HEK293 (cell line): ENCODE measurements around the gene RSRP1.

ENCODE experiments used
- CTCF ChIA-PET: fragments of 350-600 bp; formaldehyde crosslinking; extraction: SDS; loops from one replicate; lab custom pipeline; 2021; ENCODE audit warnings: antibody characterized with exemption; lab: Yijun Ruan, JAX
- POLR2A ChIA-PET: fragments of 300-600 bp; formaldehyde crosslinking; extraction: SDS; loops from one replicate; lab custom pipeline; 2020; ENCODE audit warnings: antibody characterized with exemption, inconsistent platforms; lab: Yijun Ruan, JAX
- H3K27ac ChIP-seq: fragments of 200-500 bp; sonication (Bioruptor generic); 2 replicates; pipeline ENCODE4 v1.5.1; 2014; ENCODE audit warnings: low read depth, low read length, control low read depth, inconsistent platforms; ENCODE audit errors: extremely low read depth
- H3K36me3 ChIP-seq, 2 experiments: fragments of 200-500 bp in 1 of 2; sonication (Bioruptor generic) in 1 of 2; 1 replicate in 1 of 2; 2 replicates in 1 of 2; pipeline ENCODE4 v1.5.1; 2014 to 2017; ENCODE audit warnings: inconsistent platforms in 2 of 2, low read length in 2 of 2; ENCODE audit not compliant: control insufficient read depth in 2 of 2, insufficient read depth in 1 of 2
- H3K4me1 ChIP-seq: fragments of 200-500 bp; sonication (Bioruptor generic); 2 replicates; pipeline ENCODE4 v1.5.1; 2014; ENCODE audit warnings: mild to moderate bottlenecking, low read length, inconsistent platforms; ENCODE audit not compliant: control insufficient read depth, insufficient read depth
- H3K4me3 ChIP-seq: 2 replicates; pipeline ENCODE4 v1.5.1; 2011; ENCODE audit warnings: low read depth, mild to moderate bottlenecking, control low read depth, low read length, moderate library complexity
- H3K9me3 ChIP-seq: fragments of 200-500 bp; sonication (Bioruptor generic); 2 replicates; pipeline ENCODE4 v1.5.1; 2014; ENCODE audit warnings: low read depth, low read length, inconsistent platforms; ENCODE audit not compliant: control insufficient read depth, insufficient read depth
- PRDM1 ChIP-seq: fragments of 450-650 bp; formaldehyde crosslinking; IDR thresholded peaks from 2 replicates; pipeline ENCODE4; 2016; ENCODE audit warnings: missing biosample characterization, missing genetic modification characterization
- SP3 ChIP-seq: fragments of 450-650 bp; formaldehyde crosslinking; IDR thresholded peaks from 2 replicates; pipeline ENCODE4 v1.5.1; 2016; ENCODE audit warnings: missing biosample characterization, missing genetic modification characterization
- YY1 ChIP-seq: fragments of 450-650 bp; formaldehyde crosslinking; IDR thresholded peaks from 2 replicates; pipeline ENCODE4 v1.5.1; 2018; ENCODE audit warnings: missing biosample characterization, missing genetic modification characterization
- YY2 ChIP-seq: fragments of 450-650 bp; formaldehyde crosslinking; IDR thresholded peaks from 2 replicates; pipeline ENCODE4 v1.5.1; 2016; ENCODE audit warnings: missing biosample characterization, missing genetic modification characterization
- ZBTB20 ChIP-seq: fragments of 450-650 bp; formaldehyde crosslinking; IDR thresholded peaks from 2 replicates; pipeline ENCODE4 v1.5.1; 2016; ENCODE audit warnings: missing biosample characterization, missing genetic modification characterization
- ZBTB21 ChIP-seq: fragments of 450-650 bp; formaldehyde crosslinking; IDR thresholded peaks from 2 replicates; pipeline ENCODE4 v1.5.1; 2017; ENCODE audit warnings: missing biosample characterization, missing genetic modification characterization
- ZNF157 ChIP-seq: fragments of 450-650 bp; formaldehyde crosslinking; IDR thresholded peaks from 2 replicates; pipeline ENCODE4 v1.5.1; 2016; ENCODE audit warnings: missing biosample characterization, missing genetic modification characterization
- ZNF202 ChIP-seq: fragments of 450-650 bp; formaldehyde crosslinking; IDR thresholded peaks from 2 replicates; pipeline ENCODE4 v1.5.1; 2016; ENCODE audit warnings: missing biosample characterization, missing genetic modification characterization, borderline replicate concordance
- ZNF544 ChIP-seq: fragments of 450-650 bp; formaldehyde crosslinking; IDR thresholded peaks from 2 replicates; pipeline ENCODE4 v1.5.0; 2017; ENCODE audit warnings: missing biosample characterization, missing genetic modification characterization
- ZNF660 ChIP-seq: fragments of 450-650 bp; IDR thresholded peaks from 2 replicates; pipeline ENCODE4 v1.5.1; 2018; ENCODE audit warnings: missing biosample characterization, mild to moderate bottlenecking, missing genetic modification characterization
- ZNF785 ChIP-seq: fragments of 450-650 bp; formaldehyde crosslinking; IDR thresholded peaks from 2 replicates; pipeline ENCODE4 v1.5.1; 2016; ENCODE audit warnings: missing biosample characterization, missing genetic modification characterization
- ZSCAN23 ChIP-seq: fragments of 450-650 bp; formaldehyde crosslinking; IDR thresholded peaks from 2 replicates; pipeline ENCODE4 v1.5.1; 2016; ENCODE audit warnings: missing biosample characterization, missing genetic modification characterization
- TF ChIP-seq, protein P1 (sequence below): fragments of 450-650 bp; formaldehyde crosslinking; conservative IDR thresholded peaks from 2 replicates; pipeline ENCODE4 v1.5.1; 2016; ENCODE audit warnings: low read depth, missing biosample characterization, missing genetic modification characterization
- TF ChIP-seq, protein P2 (sequence below): fragments of 450-650 bp; formaldehyde crosslinking; optimal IDR thresholded peaks from 2 replicates; pipeline ENCODE3; 2016; ENCODE audit warnings: missing biosample characterization, mild to moderate bottlenecking, missing genetic modification characterization
- TF ChIP-seq, protein P3 (sequence below): fragments of 450-650 bp; formaldehyde crosslinking; IDR thresholded peaks from 2 replicates; pipeline ENCODE4 v1.5.1; 2016; ENCODE audit warnings: missing biosample characterization, missing genetic modification characterization
- TF ChIP-seq, protein P4 (sequence below): fragments of 450-650 bp; formaldehyde crosslinking; IDR thresholded peaks from 2 replicates; pipeline ENCODE4 v1.5.1; 2017; ENCODE audit warnings: missing biosample characterization, missing genetic modification characterization
- TF ChIP-seq, protein P5 (sequence below): fragments of 450-650 bp; formaldehyde crosslinking; IDR thresholded peaks from 2 replicates; pipeline ENCODE4 v1.5.1; 2016; ENCODE audit warnings: missing biosample characterization, missing genetic modification characterization

RSRP1 gene

DNA sequence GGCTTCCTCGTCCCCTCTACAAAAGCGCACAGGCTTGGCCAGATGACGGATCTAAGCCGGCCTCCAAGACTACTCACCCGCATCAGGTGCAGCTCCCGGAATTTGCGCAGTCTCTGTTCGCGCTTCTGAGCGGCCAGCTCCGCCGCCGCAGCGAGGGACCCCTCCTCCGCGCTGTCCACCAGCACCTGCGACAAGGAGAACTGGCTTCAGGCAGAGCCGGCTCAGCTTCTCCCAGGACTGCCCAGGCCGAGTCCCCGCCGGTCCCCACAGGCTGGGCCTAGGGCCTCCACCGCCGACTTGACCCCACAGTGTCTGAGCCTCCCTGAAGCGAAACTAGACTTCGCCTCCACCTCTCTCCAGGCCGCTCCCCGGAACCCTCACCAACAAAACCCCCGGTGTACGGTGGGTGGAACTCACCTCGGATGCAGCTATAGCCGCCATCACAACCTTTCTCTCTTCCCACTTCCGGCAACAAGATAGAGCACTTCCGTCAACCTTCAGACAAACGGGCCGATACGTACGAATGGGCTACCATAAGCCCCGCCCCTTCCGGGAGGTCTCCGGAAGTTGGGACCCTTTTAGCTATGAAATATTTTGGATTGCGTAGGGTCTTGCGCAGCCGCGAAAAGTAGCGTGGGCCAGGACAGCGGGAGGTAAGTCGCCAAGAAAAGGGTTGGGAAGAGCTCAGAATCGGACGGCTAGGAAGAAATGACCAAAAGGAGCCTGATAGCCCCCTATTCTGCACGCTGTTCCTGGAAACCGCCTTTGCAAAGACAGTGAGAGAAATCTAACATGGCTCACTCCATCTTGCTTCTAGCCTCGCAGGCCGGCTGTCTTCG lies 15.0 kb downstream of the RSRP1 start, which contains the start of gene SYF2 (continued):
- TF ChIP-seq, protein P1, sequence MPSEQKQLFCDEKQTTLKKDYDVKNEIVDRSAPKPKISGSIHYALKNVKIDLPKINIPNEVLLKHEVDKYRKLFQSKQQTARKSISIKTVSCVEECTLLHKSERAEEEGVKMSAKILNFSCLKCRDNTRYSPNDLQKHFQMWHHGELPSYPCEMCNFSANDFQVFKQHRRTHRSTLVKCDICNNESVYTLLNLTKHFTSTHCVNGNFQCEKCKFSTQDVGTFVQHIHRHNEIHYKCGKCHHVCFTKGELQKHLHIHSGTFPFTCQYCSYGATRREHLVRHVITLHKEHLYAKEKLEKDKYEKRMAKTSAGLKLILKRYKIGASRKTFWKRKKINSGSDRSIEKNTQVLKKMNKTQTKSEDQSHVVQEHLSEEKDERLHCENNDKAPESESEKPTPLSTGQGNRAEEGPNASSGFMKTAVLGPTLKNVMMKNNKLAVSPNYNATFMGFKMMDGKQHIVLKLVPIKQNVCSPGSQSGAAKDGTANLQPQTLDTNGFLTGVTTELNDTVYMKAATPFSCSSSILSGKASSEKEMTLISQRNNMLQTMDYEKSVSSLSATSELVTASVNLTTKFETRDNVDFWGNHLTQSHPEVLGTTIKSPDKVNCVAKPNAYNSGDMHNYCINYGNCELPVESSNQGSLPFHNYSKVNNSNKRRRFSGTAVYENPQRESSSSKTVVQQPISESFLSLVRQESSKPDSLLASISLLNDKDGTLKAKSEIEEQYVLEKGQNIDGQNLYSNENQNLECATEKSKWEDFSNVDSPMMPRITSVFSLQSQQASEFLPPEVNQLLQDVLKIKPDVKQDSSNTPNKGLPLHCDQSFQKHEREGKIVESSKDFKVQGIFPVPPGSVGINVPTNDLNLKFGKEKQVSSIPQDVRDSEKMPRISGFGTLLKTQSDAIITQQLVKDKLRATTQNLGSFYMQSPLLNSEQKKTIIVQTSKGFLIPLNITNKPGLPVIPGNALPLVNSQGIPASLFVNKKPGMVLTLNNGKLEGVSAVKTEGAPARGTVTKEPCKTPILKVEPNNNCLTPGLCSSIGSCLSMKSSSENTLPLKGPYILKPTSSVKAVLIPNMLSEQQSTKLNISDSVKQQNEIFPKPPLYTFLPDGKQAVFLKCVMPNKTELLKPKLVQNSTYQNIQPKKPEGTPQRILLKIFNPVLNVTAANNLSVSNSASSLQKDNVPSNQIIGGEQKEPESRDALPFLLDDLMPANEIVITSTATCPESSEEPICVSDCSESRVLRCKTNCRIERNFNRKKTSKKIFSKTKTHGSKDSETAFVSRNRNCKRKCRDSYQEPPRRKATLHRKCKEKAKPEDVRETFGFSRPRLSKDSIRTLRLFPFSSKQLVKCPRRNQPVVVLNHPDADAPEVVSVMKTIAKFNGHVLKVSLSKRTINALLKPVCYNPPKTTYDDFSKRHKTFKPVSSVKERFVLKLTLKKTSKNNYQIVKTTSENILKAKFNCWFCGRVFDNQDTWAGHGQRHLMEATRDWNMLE (tag by site-specific recombination): peak; percentile 89
- peak; percentile 86; the same call in 1 of the 2 replicates for TF ChIP-seq YY2
- TF ChIP-seq YY1 (tag by site-specific recombination): peak; percentile 83
- 0 out of 2 replicates have a peak, but pooled peaks have one; percentile 13 for TF ChIP-seq ZBTB20 (tag by site-specific recombination)
- no peak for TF ChIP-seq ZNF202 (tag by site-specific recombination)
- TF ChIP-seq, protein P2, sequence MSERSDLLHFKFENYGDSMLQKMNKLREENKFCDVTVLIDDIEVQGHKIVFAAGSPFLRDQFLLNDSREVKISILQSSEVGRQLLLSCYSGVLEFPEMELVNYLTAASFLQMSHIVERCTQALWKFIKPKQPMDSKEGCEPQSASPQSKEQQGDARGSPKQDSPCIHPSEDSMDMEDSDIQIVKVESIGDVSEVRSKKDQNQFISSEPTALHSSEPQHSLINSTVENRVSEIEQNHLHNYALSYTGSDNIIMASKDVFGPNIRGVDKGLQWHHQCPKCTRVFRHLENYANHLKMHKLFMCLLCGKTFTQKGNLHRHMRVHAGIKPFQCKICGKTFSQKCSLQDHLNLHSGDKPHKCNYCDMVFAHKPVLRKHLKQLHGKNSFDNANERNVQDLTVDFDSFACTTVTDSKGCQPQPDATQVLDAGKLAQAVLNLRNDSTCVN (tag by site-specific recombination): peak; percentile 18
- peak; percentile 77 for TF ChIP-seq ZBTB21 (tag by site-specific recombination)
- TF ChIP-seq, protein P3, sequence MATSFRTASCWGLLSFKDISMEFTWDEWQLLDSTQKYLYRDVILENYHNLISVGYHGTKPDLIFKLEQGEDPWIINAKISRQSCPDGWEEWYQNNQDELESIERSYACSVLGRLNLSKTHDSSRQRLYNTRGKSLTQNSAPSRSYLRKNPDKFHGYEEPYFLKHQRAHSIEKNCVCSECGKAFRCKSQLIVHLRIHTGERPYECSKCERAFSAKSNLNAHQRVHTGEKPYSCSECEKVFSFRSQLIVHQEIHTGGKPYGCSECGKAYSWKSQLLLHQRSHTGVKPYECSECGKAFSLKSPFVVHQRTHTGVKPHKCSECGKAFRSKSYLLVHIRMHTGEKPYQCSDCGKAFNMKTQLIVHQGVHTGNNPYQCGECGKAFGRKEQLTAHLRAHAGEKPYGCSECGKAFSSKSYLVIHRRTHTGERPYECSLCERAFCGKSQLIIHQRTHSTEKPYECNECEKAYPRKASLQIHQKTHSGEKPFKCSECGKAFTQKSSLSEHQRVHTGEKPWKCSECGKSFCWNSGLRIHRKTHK (tag by site-specific recombination): no peak
- TF ChIP-seq, protein P4, sequence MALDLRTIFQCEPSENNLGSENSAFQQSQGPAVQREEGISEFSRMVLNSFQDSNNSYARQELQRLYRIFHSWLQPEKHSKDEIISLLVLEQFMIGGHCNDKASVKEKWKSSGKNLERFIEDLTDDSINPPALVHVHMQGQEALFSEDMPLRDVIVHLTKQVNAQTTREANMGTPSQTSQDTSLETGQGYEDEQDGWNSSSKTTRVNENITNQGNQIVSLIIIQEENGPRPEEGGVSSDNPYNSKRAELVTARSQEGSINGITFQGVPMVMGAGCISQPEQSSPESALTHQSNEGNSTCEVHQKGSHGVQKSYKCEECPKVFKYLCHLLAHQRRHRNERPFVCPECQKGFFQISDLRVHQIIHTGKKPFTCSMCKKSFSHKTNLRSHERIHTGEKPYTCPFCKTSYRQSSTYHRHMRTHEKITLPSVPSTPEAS (tag by site-specific recombination): peak; percentile 31; the same call in 1 of the 2 replicates
- TF ChIP-seq, protein P5, sequence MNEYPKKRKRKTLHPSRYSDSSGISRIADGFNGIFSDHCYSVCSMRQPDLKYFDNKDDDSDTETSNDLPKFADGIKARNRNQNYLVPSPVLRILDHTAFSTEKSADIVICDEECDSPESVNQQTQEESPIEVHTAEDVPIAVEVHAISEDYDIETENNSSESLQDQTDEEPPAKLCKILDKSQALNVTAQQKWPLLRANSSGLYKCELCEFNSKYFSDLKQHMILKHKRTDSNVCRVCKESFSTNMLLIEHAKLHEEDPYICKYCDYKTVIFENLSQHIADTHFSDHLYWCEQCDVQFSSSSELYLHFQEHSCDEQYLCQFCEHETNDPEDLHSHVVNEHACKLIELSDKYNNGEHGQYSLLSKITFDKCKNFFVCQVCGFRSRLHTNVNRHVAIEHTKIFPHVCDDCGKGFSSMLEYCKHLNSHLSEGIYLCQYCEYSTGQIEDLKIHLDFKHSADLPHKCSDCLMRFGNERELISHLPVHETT (tag by site-specific recombination): 0 out of 2 replicates have a peak, but pooled peaks have one; percentile 40
- no peak for TF ChIP-seq ZSCAN23
- TF ChIP-seq ZNF157: no peak
- TF ChIP-seq SP3 (tag by site-specific recombination): peak; percentile 55
- TF ChIP-seq ZNF785 (tag by site-specific recombination): no peak
- TF ChIP-seq ZNF660: peak; percentile 18; the same call in 1 of the 2 replicates

DNA sequence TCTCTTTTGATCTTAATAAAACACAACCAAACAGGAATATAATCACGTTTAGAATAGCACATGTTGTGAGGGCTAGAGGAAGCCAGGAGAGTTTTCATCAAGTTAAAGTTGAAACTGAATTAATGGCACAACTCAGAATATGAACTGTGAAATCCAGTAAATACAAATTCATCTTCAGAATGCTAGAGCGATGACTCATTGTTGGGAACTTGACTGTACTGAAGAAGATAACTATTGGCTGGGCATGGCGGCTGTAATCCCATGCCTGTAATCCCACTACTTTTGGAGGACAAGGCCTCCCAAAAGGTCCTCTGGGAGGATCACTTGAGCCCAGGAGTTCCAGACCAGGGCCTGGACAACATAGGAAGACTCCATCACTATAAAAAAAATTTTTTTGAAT lies 23.8 kb downstream of the RSRP1 start:
- POLR2A ChIA-PET: interaction anchor here (1.0 kb wide), 1 partner anchor 9 kb away, joined by 5 read pairs; the partner anchor contains the start of gene SYF2
- H3K27ac ChIP-seq: no peak overlapping the region
- CTCF ChIA-PET: no interaction called here
- no peak for TF ChIP-seq PRDM1 (tag by site-specific recombination)
- no peak for TF ChIP-seq ZNF544 (tag by site-specific recombination)
- no peaks in the 10 kb centered on the region for H3K4me1 ChIP-seq
- H3K36me3 ChIP-seq: peaks cover 71 to 89% of the 10 kb centered on the region in 2 experiments
- H3K9me3 ChIP-seq: no peaks in the 10 kb centered on the region
- no peak overlapping the region for H3K4me3 ChIP-seq
